Measurements from ENCODE around the gene GYS2.

- TF ChIP-seq CTCF (IDR thresholded peaks at IDR 0.05) (no peak), EP300 (IDR thresholded peaks at IDR 0.05) (no peak), POLR2A (IDR thresholded peaks at IDR 0.05) (no peak)
Measured at GRCh38 chr12:21644516-21644915, 39.9 kb upstream of the GYS2 start.
